K562 (cell line): Measurements from ENCODE around the gene FAM174B. TPM values are rescaled to one million over a fixed set of nuclear protein-coding genes. Genes with fewer than 3 reads are reported as not detected.

ENCODE experiments used
- ATAC-seq: fragments of 200-7000 bp; cut with Tn5 transposase; 3 replicates; pipeline ENCODE4 v1.9.1; 2020; ENCODE audit warnings: moderate library complexity
- BruUV-seq: library from RNA; stranded (reverse); fragments of 400-500 nt; replicated peaks from 2 replicates; lab custom pipeline; 2021; lab: Mats Ljungman, UMichigan
- CTCF ChIA-PET: fragments of 300-600 bp; formaldehyde crosslinking; extraction: SDS; loops from one replicate; lab custom pipeline; 2021; ENCODE audit warnings: low intra/inter-chr PET ratio; lab: Yijun Ruan, JAX
- POLR2A ChIA-PET: fragments of 300-600, 350-650 bp; sonication (Branson Sonifier 250); formaldehyde crosslinking; extraction: SDS; loops from one replicate; lab custom pipeline; 2021; ENCODE audit warnings: antibody characterized with exemption, inconsistent platforms; lab: Yijun Ruan, JAX
- DNase-seq, 4 experiments: peaks; one replicate each; pipeline versions ENCODE4 v3.0.0 to v3.0.0-alpha.2; 2011 to 2018; ENCODE audit warnings: low spot score in 3 of 4, mixed read lengths in 3 of 4; ENCODE audit errors: extremely low read depth in 1 of 4
- FAIRE-seq: peaks from 2 replicates; lab custom pipeline; 2011; peaks lifted over from hg19 to GRCh38; lab: Jason Lieb, UNC
- H2AFZ ChIP-seq: 2 replicates; pipeline ENCODE4 v1.6.0; 2011; ENCODE audit warnings: low read depth, low read length, control low read depth, inconsistent platforms
- H3K27ac ChIP-seq: fragments of 200-600 bp; 3 replicates; pipeline ENCODE4 v1.8.0; 2011; ENCODE audit warnings: low read depth, mild to moderate bottlenecking, control low read depth, inconsistent platforms, low read length, moderate library complexity, mixed read lengths; ENCODE audit errors: extremely low read depth
- H3K27me3 ChIP-seq, 2 experiments: fragments of 300-600 bp in 1 of 2; 2 replicates in 1 of 2; 3 replicates in 1 of 2; pipeline versions ENCODE4 v1.6.0 to v1.8.0; 2011; ENCODE audit warnings: inconsistent platforms in 2 of 2, low read length in 2 of 2, mild to moderate bottlenecking in 1 of 2, mixed read lengths in 1 of 2, moderate library complexity in 1 of 2; ENCODE audit not compliant: control insufficient read depth in 2 of 2, insufficient read depth in 2 of 2
- H3K36me3 ChIP-seq: fragments of 300-600 bp; 3 replicates; pipeline ENCODE4 v1.8.0; 2011; ENCODE audit warnings: mild to moderate bottlenecking, low read length, inconsistent platforms; ENCODE audit not compliant: control insufficient read depth, insufficient read depth
- H3K4me1 ChIP-seq, 2 experiments: fragments of 200-600 bp in 1 of 2; replicated peaks in 1 of 2; 2 replicates in 1 of 2; 3 replicates in 1 of 2; pipeline versions ENCODE4 v1.5.1 to v1.8.0; 2011; ENCODE audit warnings: inconsistent platforms in 2 of 2, low read length in 2 of 2, mild to moderate bottlenecking in 1 of 2, mixed read lengths in 1 of 2, moderate library complexity in 1 of 2; ENCODE audit not compliant: control insufficient read depth in 2 of 2, insufficient read depth in 2 of 2
- H3K4me2 ChIP-seq: 2 replicates; pipeline ENCODE4 v1.6.1; 2011; ENCODE audit warnings: low read length, control low read depth, inconsistent platforms, mixed read lengths; ENCODE audit not compliant: insufficient read depth
- H3K4me3 ChIP-seq: fragments of 200-600 bp; sonication (generic), shearing (Covaris generic); 2 replicates; pipeline ENCODE4 v1.5.1; 2016; ENCODE audit warnings: control low read depth, inconsistent platforms
- H3K79me2 ChIP-seq: fragments of 200-600 bp; 3 replicates; pipeline ENCODE4 v1.8.0; 2011; ENCODE audit warnings: low read length, inconsistent platforms; ENCODE audit not compliant: control insufficient read depth, insufficient read depth
- H3K9ac ChIP-seq, 2 experiments: 2 replicates each; pipeline versions ENCODE4 v1.6.0 to v1.6.1; 2011; ENCODE audit warnings: low read depth in 2 of 2, low read length in 2 of 2, control low read depth in 1 of 2, inconsistent platforms in 1 of 2, mild to moderate bottlenecking in 1 of 2, mixed read lengths in 1 of 2; ENCODE audit not compliant: insufficient read depth in 1 of 2
- H3K9me1 ChIP-seq: one replicate; pipeline ENCODE4 v1.6.0; 2011; ENCODE audit warnings: inconsistent platforms, mild to moderate bottlenecking, low read length, moderate library complexity; ENCODE audit not compliant: control insufficient read depth, insufficient read depth
- H3K9me3 ChIP-seq: replicated peaks from 2 replicates; pipeline ENCODE4 v1.5.1; 2011; ENCODE audit warnings: low read depth, low read length, inconsistent platforms; ENCODE audit not compliant: control insufficient read depth, insufficient read depth
- H4K20me1 ChIP-seq: replicated peaks from 2 replicates; pipeline ENCODE4 v1.6.1; 2011; ENCODE audit warnings: low read length, inconsistent platforms, mixed read lengths; ENCODE audit not compliant: control insufficient read depth, insufficient read depth
- ARID4B ChIP-seq: sonication (generic); formaldehyde crosslinking; IDR thresholded peaks from 2 replicates; pipeline ENCODE4 v1.8.0; 2022; ENCODE audit warnings: mild to moderate bottlenecking, missing genetic modification reagents
- BACH1 ChIP-seq: fragments of 200-800 bp; sonication (Bioruptor generic); IDR thresholded peaks from 2 replicates; pipeline ENCODE4 v1.6.1; 2016; ENCODE audit warnings: missing genetic modification characterization, missing compliant biosample characterization
- CHD7 ChIP-seq: fragments of 200-600 bp; sonication (generic); IDR thresholded peaks from one replicate; pipeline ENCODE4 v1.6.1; 2012; ENCODE audit warnings: mild to moderate bottlenecking, low read depth, low read length, inconsistent platforms
- FOXK2 ChIP-seq, 2 experiments: fragments of 450-650 bp; IDR thresholded peaks in 1 of 2; conservative IDR thresholded peaks in 1 of 2; 2 replicates each; pipeline ENCODE4 v1.6.1; 2016; ENCODE audit warnings: low read depth in 2 of 2, mild to moderate bottlenecking in 1 of 2
- TCF7L2 ChIP-seq: fragments of 150-350 bp; IDR thresholded peaks from 2 replicates; pipeline ENCODE4 v1.6.1; 2016; ENCODE audit warnings: low read depth, mild to moderate bottlenecking, low read length, moderate library complexity
- TEAD2 ChIP-seq: fragments of 450-650 bp; IDR thresholded peaks from 2 replicates; pipeline ENCODE4 v1.6.1; 2016; ENCODE audit warnings: missing genetic modification characterization, control low read depth, missing compliant biosample characterization
- ZNF143 ChIP-seq: sonication (generic); formaldehyde crosslinking; IDR thresholded peaks from 2 replicates; pipeline ENCODE4 v1.9.0; 2022; ENCODE audit warnings: mild to moderate bottlenecking, missing genetic modification reagents
- WGBS: fragments of 100-300 bp; shearing (Covaris generic); methylation state at CpG from one replicate; pipeline ENCODE4 v1.1.6; 2016; ENCODE audit warnings: low coverage, mixed read lengths; ENCODE audit not compliant: insufficient coverage; ENCODE audit errors: missing lambda C conversion rate; 5-methylcytosine and 5-hydroxymethylcytosine counted together
- in situ Hi-C: fragments of 300-500 bp; cut with MboI; formaldehyde crosslinking; loops from 4 replicates; pipeline ENCODE4 v1.15.0; 2018; ENCODE audit warnings: inconsistent platforms, mixed read lengths
- intact Hi-C: fragments of 100-400 bp; cut with micrococcal nuclease; formaldehyde crosslinking; loops from 2 replicates; pipeline ENCODE4 v1.14.2; 2022
- polyA plus RNA-seq, 8 experiments: library from polyadenylated mRNA; depleted of rRNA in 4 of 8; stranded (reverse) in 5 of 8; unstranded in 3 of 8; fragments of >200 nt; fragmentation: Nextera tagmentation in 2 of 8; fragmentation: Illumina TruSeq in 1 of 8; extraction: Ambion mirVana in 2 of 8; extraction: Trizol in 1 of 8; gene quantifications; 2 replicates each; pipeline versions ENCODE4 v1.2.1 to v1.2.3, GENCODE V29; 2011 to 2014; ENCODE audit warnings: inconsistent platforms in 1 of 8, missing spikeins in 1 of 8
- total RNA-seq, 7 experiments: library from RNA; depleted of rRNA in 6 of 7; stranded (reverse); fragments of >200 nt in 6 of 7; fragmentation: Illumina TruSeq in 2 of 7; extraction: Trizol in 2 of 7; gene quantifications; 2 replicates each; pipeline versions ENCODE4 v1.2.1 to v1.2.3, GENCODE V29; 2011 to 2021; ENCODE audit warnings: low replicate concordance in 1 of 7

Gene FAM174B
- total and polyA plus RNA-seq, 9 of the 15 experiments (the other 6 are each of a cell fraction or from before 2014, with no cell fraction given) = 0.39 to 2.7 (median 1.9) TPM; not detected in 1

DNA sequence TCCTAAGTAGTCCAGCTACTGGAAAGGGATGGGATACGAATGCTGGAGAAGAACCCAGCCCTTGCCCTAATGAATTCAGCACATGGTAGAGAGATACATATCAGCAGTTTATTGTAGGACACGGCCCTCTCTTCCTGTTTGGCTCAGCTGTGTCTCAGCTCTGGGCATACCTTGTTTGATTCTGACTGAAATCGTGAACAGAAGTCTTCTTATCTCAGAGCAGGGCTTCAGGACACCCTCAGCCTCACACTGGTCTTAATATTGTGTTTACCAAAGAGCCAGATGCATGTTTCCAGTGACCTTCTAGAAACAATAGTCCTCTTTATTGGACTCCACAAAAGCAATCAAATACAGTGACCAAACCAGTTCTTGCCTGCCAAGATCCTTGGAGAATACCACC, 54.7 kb downstream of the FAM174B start:
- H3K27me3 ChIP-seq = peaks cover 32 to 73% of the 10 kb centered on the region in 2 experiments
- no peaks in the 10 kb centered on the region for H3K4me1 ChIP-seq
- no peak overlapping the region for H3K4me3 ChIP-seq
- FAIRE-seq (no peak), DNase-seq (no peak), ATAC-seq (no peak)
- BruUV-seq = no TSS peak
- CTCF ChIA-PET = no interaction called here
- POLR2A ChIA-PET = no interaction called here
- H3K9me1 ChIP-seq = no peaks in the 10 kb centered on the region
- no peak overlapping the region for H3K9ac ChIP-seq
- no peaks in the 10 kb centered on the region for H3K36me3 ChIP-seq
- no peak overlapping the region for H2AFZ ChIP-seq
- H3K9me3 ChIP-seq = no peaks in the 10 kb centered on the region
- intact Hi-C loops = no loop called here
- 0% methylated on average over 3 of the region's 3 CpGs for WGBS
- in situ Hi-C loops = no loop called here
- no peak overlapping the region for H3K4me2 ChIP-seq
- no peaks in the 10 kb centered on the region for H3K79me2 ChIP-seq
- H3K27ac ChIP-seq = no peak overlapping the region
- H4K20me1 ChIP-seq = no peaks in the 10 kb centered on the region
- TF ChIP-seq TCF7L2 = no peak
- no peak for TF ChIP-seq FOXK2 (conservative IDR thresholded peaks at IDR 0.05 in 1 of 2, IDR thresholded peaks at IDR 0.05 in 1 of 2; ENCODE audit: low read depth in 2 of 2)
- no peak for TF ChIP-seq BACH1 (tag)
- TF ChIP-seq TEAD2 (tag) = no peak
- no peak for TF ChIP-seq CHD7
- no peak for TF ChIP-seq ZNF143 (CRISPR knock-in tag)
- no peak for TF ChIP-seq ARID4B (CRISPR knock-in tag)
